Measurements from ENCODE around the gene TMEM59L. TPM values are rescaled to one million over a fixed set of nuclear protein-coding genes. Genes with fewer than 3 reads are reported as not detected.

TMEM59L gene
- total and polyA plus RNA-seq, 2 of the 4 experiments (the other 2 are of a cell fraction) = under 0.01 to 5.9 TPM

DNA sequence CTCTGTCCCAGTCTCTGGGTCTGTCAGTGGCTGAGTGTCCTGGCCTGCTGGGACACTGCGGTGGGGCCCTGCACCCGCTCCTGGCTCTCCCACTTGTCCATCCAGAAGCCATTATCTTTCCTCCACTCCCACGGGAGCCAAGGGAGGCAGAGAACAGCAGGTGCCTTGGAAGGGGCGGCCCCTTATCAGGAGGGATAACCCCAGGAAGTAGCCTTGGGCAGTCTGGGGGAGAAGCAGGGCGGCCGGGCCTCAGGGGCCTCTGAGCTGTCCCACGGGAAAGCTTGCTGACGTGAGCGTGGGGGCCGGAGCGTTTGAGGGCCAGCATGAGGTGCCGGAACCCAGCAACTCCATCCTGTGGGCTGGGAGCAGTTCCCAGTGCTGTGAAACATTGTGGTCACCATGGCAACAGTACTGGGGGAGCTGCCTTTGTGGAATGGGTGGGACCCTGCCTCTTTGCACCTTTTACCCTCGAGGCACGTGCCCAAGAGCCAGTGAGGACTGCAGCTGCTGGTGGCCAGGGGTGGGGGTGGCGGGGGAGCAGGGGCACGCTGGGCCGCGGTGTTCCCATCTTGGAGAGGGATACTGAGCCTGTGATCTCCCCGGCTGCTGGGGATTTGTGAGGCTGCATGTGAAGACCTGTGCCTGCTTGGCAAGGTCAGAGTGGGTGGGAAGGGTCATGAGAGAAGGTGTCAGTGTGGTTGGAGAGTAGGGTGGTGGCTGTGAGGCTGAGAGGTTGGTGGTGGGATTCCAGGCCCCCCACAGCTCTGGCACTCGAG lies 45.1 kb downstream of the TMEM59L start (continued):
- TF ChIP-seq SMC3 (IDR thresholded peaks at IDR 0.05; ENCODE audit: low read depth, low read length) = no peak
- no peak for TF ChIP-seq MXI1 (IDR thresholded peaks at IDR 0.05; ENCODE audit: borderline replicate concordance, low read depth, low read length)

DNA sequence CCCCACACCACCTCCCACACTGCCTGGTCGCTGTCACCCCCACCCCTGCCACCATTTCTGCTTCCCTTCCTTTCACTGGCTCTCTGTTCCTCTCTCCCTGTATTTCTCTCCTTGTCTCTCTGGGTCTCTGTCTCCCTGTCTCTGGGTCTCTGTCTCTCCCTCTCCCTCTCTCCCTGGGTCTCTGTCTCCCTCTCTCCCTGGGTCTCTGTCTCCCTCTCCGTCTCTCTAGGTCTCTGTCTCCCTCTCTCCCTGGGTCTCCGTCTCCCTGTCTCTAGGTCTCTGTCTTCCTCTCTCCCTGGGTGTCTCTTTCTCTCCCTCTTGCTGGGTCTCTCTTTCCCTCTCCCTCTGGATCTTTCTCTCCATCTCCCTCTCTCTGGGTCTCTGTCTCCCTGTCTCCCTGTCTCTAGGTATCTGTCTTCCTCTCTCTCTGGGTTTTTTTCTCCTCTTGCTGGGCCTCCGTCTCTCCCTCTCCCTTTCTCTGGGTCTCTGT lies 45.7 kb downstream of the TMEM59L start:
- Histone ChIP-seq H3K4me2 (ENCODE audit: low read depth, low read length) (no peak overlapping the region), H2BK15ac (ENCODE audit: low read depth, low read length) (peak overlapping the region; percentile 25), H4K20me1 (ENCODE audit: insufficient read depth, low read length) (peaks cover 5% of the 10 kb centered on the region), H3K18ac (ENCODE audit: low read depth, low read length) (no peak overlapping the region), H3K9me3 (ENCODE audit: control insufficient read depth, insufficient read depth, low read length) (no peaks in the 10 kb centered on the region), H2AFZ (replicated peaks; ENCODE audit: low read length, poor library complexity) (no peak overlapping the region), H3K27me3 (ENCODE audit: control insufficient read depth, insufficient read depth, low read length) (no peaks in the 10 kb centered on the region), H2AK5ac (ENCODE audit: low read depth, low read length) (peak overlapping the region; percentile 94), H3K36me3 (ENCODE audit: control insufficient read depth, insufficient read depth, low read length) (no peaks in the 10 kb centered on the region), H3K14ac (replicated peaks; ENCODE audit: low read depth, low read length) (0 out of 2 replicates have a peak overlapping the region, but pooled peaks have one; percentile 37), H3K4ac (ENCODE audit: low read depth, low read length) (peak overlapping the region; percentile 90), H3K27ac (ENCODE audit: insufficient read depth, low read length) (peak overlapping the region; percentile 25; the same call in 1 of the 2 replicates), H3K79me1 (ENCODE audit: low read depth in 1 of 2, low read length in 2 of 2) (peaks cover 26 to 60% of the 10 kb centered on the region in 2 experiments), H3K56ac (ENCODE audit: extremely low read depth, insufficient read depth, low read length) (no peak overlapping the region), H4K8ac (ENCODE audit: low read depth in 2 of 2, low read length in 2 of 2) (peak overlapping the region; percentile 48 to 61; a peak in 2 of 4 replicates), H3K4me1 (ENCODE audit: control insufficient read depth, insufficient read depth, low read length) (peaks cover 40% of the 10 kb centered on the region), H3K9me1 (ENCODE audit: insufficient read depth, low read length) (peaks cover 24% of the 10 kb centered on the region), H2BK5ac (ENCODE audit: low read depth, low read length, poor library complexity, severe bottlenecking) (peak overlapping the region; percentile 24), H2BK20ac (ENCODE audit: low read depth, low read length) (peak overlapping the region; percentile 72; the same call in 1 of the 2 replicates), H2AK9ac (replicated peaks; ENCODE audit: low read depth, low read length, poor library complexity) (no peak overlapping the region), H4K91ac (ENCODE audit: insufficient read depth, low read depth, low read length) (peak overlapping the region; percentile 85), H3K4me3 (ENCODE audit: insufficient read depth, low read depth, low read length) (no peak overlapping the region), H3K23ac (ENCODE audit: low read depth, low read length) (peak overlapping the region; percentile 66; the same call in 1 of the 2 replicates), H4K5ac (ENCODE audit: low read depth, low read length) (no peak overlapping the region), H2BK120ac (ENCODE audit: low read depth, low read length) (peak overlapping the region; percentile 56), H3K9ac (ENCODE audit: low read depth, low read length) (no peak overlapping the region)
- BruUV-seq (replicated peaks) = no TSS peak
- ChIA-PET POLR2A (ENCODE audit: unreplicated experiment) (no interaction called here), CTCF (no interaction called here)
- DNase-seq = no peak
- 72% methylated on average over 2 of the region's 4 CpGs; no CpG with 5 or more reads in 1 of the 2 experiments for WGBS, 2 experiments (ENCODE audit: extremely low coverage in 2 of 2, insufficient read length in 1 of 2)
- in situ Hi-C loops (cut with MboI; ENCODE audit: low sequenced_read_pairs) (no loop called here), intact Hi-C loops (cut with micrococcal nuclease) (no loop called here), dilution Hi-C loops (cut with HindIII; ENCODE audit: low sequenced_read_pairs, unreplicated experiment) (no loop called here)
- ATAC-seq (ENCODE audit: low read depth) = no peak
- TF ChIP-seq FOS (IDR thresholded peaks at IDR 0.05; ENCODE audit: low read depth, low read length) = no peak

All from IMR-90 (cell line).